SK-N-SH treated with all-trans-retinoic acid at 6 μM for 48 hours (cell line): ENCODE measurements around the gene KRT83.
A peak's percentile ranks its signal among the peaks of the same experiment; 100 is the strongest.

ENCODE experiments used
- ATAC-seq: fragments of 200-7000 bp; cut with Tn5 transposase; 3 replicates; pipeline ENCODE4 v1.9.1; 2020; ENCODE audit warnings: mild to moderate bottlenecking, moderate library complexity
- ARNTL ChIP-seq: fragments of 450-650 bp; formaldehyde crosslinking; IDR thresholded peaks from 2 replicates; pipeline ENCODE4 v1.5.0; 2020; ENCODE audit warnings: low read depth, mild to moderate bottlenecking, moderate library complexity, borderline replicate concordance
- CREB5 ChIP-seq: fragments of 250-450 bp; sonication (Bioruptor Pico); IDR thresholded peaks from 2 replicates; pipeline ENCODE4 v1.5.1; 2020; ENCODE audit warnings: low read depth, mild to moderate bottlenecking, moderate library complexity
- CSDC2 ChIP-seq: fragments of 250-450 bp; sonication (Bioruptor Pico); IDR thresholded peaks from 2 replicates; pipeline ENCODE4 v1.5.0; 2020; ENCODE audit warnings: mild to moderate bottlenecking, moderate library complexity
- CSRNP3 ChIP-seq: fragments of 250-450 bp; sonication (Bioruptor Pico); IDR thresholded peaks from 2 replicates; pipeline ENCODE4 v1.5.1; 2021; ENCODE audit warnings: mild to moderate bottlenecking, moderate library complexity
- ESRRG ChIP-seq: fragments of 250-450 bp; sonication (Bioruptor Pico); IDR thresholded peaks from 2 replicates; pipeline ENCODE4 v1.6.1; 2021; ENCODE audit warnings: mild to moderate bottlenecking
- GLIS3 ChIP-seq: fragments of 250-450 bp; sonication (Bioruptor Pico); IDR thresholded peaks from 2 replicates; pipeline ENCODE4 v1.5.0; 2020; ENCODE audit warnings: mild to moderate bottlenecking, moderate library complexity
- ISL1 ChIP-seq: fragments of 250-450 bp; sonication (Bioruptor Pico); IDR thresholded peaks from 2 replicates; pipeline ENCODE4 v2.1.2; 2022; ENCODE audit warnings: mild to moderate bottlenecking, moderate library complexity
- OSR1 ChIP-seq: fragments of 250-450 bp; sonication (Bioruptor Pico); IDR thresholded peaks from 2 replicates; pipeline ENCODE4 v1.8.0; 2022; ENCODE audit warnings: moderate library complexity, mild to moderate bottlenecking, inconsistent platforms
- POU6F1 ChIP-seq: fragments of 250-450 bp; sonication (Bioruptor Pico); IDR thresholded peaks from 2 replicates; pipeline ENCODE4 v1.8.0; 2021; ENCODE audit warnings: low read depth, mild to moderate bottlenecking, moderate library complexity, borderline replicate concordance
- PPARA ChIP-seq: fragments of 250-450 bp; sonication (Bioruptor Pico); IDR thresholded peaks from 2 replicates; pipeline ENCODE4 v1.5.0; 2020; ENCODE audit warnings: mild to moderate bottlenecking, borderline replicate concordance
- RARB ChIP-seq: fragments of 250-450 bp; sonication (Bioruptor Pico); IDR thresholded peaks from 2 replicates; pipeline ENCODE4 v1.8.0; 2021; ENCODE audit warnings: mild to moderate bottlenecking, moderate library complexity
- SNAI2 ChIP-seq: fragments of 250-450 bp; sonication (Bioruptor Pico); IDR thresholded peaks from 2 replicates; pipeline ENCODE4 v1.5.0; 2020; ENCODE audit warnings: mild to moderate bottlenecking, moderate library complexity
- TCF4 ChIP-seq: fragments of 250-450 bp; sonication (Bioruptor Pico); IDR thresholded peaks from 2 replicates; pipeline ENCODE4 v1.8.0; 2021; ENCODE audit warnings: mild to moderate bottlenecking, moderate library complexity, borderline replicate concordance
- TOX ChIP-seq: fragments of 250-450 bp; sonication (Bioruptor Pico); IDR thresholded peaks from 2 replicates; pipeline ENCODE4 v1.8.0; 2021; ENCODE audit warnings: mild to moderate bottlenecking, moderate library complexity, borderline replicate concordance
- ZC3H10 ChIP-seq: fragments of 250-450 bp; sonication (Bioruptor Pico); IDR thresholded peaks from 2 replicates; pipeline ENCODE4 v1.5.1; 2021; ENCODE audit warnings: mild to moderate bottlenecking, moderate library complexity
- ZFP3 ChIP-seq: fragments of 250-450 bp; sonication (Bioruptor Pico); IDR thresholded peaks from 2 replicates; pipeline ENCODE4 v1.5.0; 2020; ENCODE audit warnings: mild to moderate bottlenecking, moderate library complexity
- ZFP30 ChIP-seq: fragments of 450-650 bp; formaldehyde crosslinking; IDR thresholded peaks from 2 replicates; pipeline ENCODE4 v1.5.0; 2022; ENCODE audit warnings: mild to moderate bottlenecking, moderate library complexity
- ZNF565 ChIP-seq: fragments of 450-650 bp; formaldehyde crosslinking; conservative IDR thresholded peaks from 2 replicates; pipeline ENCODE4 v1.5.0; 2020; ENCODE audit warnings: low read depth, mild to moderate bottlenecking, moderate library complexity
- ZNF70 ChIP-seq: fragments of 450-650 bp; formaldehyde crosslinking; IDR thresholded peaks from 2 replicates; pipeline ENCODE4 v1.5.0; 2020; ENCODE audit warnings: mild to moderate bottlenecking, moderate library complexity
- ZNF8 ChIP-seq: fragments of 450-650 bp; formaldehyde crosslinking; IDR thresholded peaks from 2 replicates; pipeline ENCODE4 v1.5.0; 2020; ENCODE audit warnings: mild to moderate bottlenecking, moderate library complexity

Gene KRT83

GRCh38 chr12:52311285-52311648 is 9.9 kb downstream of the KRT83 start (continued):
- no peak for TF ChIP-seq CSRNP3 (CRISPR knock-in tag)
- no peak for TF ChIP-seq ZFP3

GRCh38 chr12:52310622-52311284 is 10.4 kb downstream of the KRT83 start:
- no peak for ATAC-seq
- TF ChIP-seq POU6F1 (CRISPR knock-in tag) (no peak), RARB (no peak), GLIS3 (CRISPR knock-in tag) (no peak)

- TF ChIP-seq GLIS3 (CRISPR knock-in tag) (no peak), ZNF8 (CRISPR knock-in tag) (no peak), TCF4 (CRISPR knock-in tag) (no peak), ESRRG (CRISPR knock-in tag) (no peak)
- TF ChIP-seq, all 23 proteins: peak for 0
- ATAC-seq = no peak
Observed at GRCh38 chr12:52308806-52309425, 12.3 kb downstream of the KRT83 start.

- TF ChIP-seq ZC3H10 (CRISPR knock-in tag) (no peak), TCF4 (CRISPR knock-in tag) (no peak), PPARA (no peak), POU6F1 (CRISPR knock-in tag) (no peak), ZNF8 (CRISPR knock-in tag) (no peak), GLIS3 (CRISPR knock-in tag) (no peak), CREB5 (CRISPR knock-in tag) (no peak), CSRNP3 (CRISPR knock-in tag) (no peak)
- ATAC-seq = peak; percentile 76
Observed at GRCh38 chr12:52307836-52308805, 13.1 kb downstream of the KRT83 start.

GRCh38 chr12:52306731-52307130 is 14.5 kb downstream of the KRT83 start:
- ATAC-seq = no peak
- TF ChIP-seq OSR1 (no peak), PPARA (no peak), ARNTL (CRISPR knock-in tag) (no peak), ZFP30 (no peak), ISL1 (CRISPR knock-in tag) (no peak), ZNF70 (no peak), ZNF8 (CRISPR knock-in tag) (no peak), ZFP3 (no peak), POU6F1 (CRISPR knock-in tag) (no peak), ESRRG (CRISPR knock-in tag) (no peak), TCF4 (CRISPR knock-in tag) (no peak), TOX (CRISPR knock-in tag) (no peak), ZNF565 (CRISPR knock-in tag) (no peak), GLIS3 (CRISPR knock-in tag) (no peak), CSDC2 (CRISPR knock-in tag) (no peak), SNAI2 (CRISPR knock-in tag) (no peak)
